IMR-90 (cell line): ENCODE results near the gene SLC6A16. TPM values are rescaled to one million over a fixed set of nuclear protein-coding genes. Genes with fewer than 3 reads are reported as not detected.

Experiments
- ATAC-seq: fragments of 200-7000 bp; cut with Tn5 transposase; 2 replicates; pipeline ENCODE4 v1.9.1; 2020; ENCODE audit warnings: low read depth, mild to moderate bottlenecking, moderate library complexity
- BruUV-seq: library from RNA; stranded (reverse); fragments of 400-500 nt; replicated peaks from 2 replicates; lab custom pipeline; 2021; lab: Mats Ljungman, UMichigan
- CTCF ChIA-PET: fragments of 300-600 bp; formaldehyde crosslinking; extraction: SDS; loops from one replicate; lab custom pipeline; 2021; ENCODE audit warnings: antibody characterized with exemption; lab: Yijun Ruan, JAX
- POLR2A ChIA-PET: fragments of 300-600 bp; sonication (Branson Sonifier 250); formaldehyde crosslinking; loops from one replicate; lab custom pipeline; 2022; ENCODE audit warnings: antibody characterized with exemption; ENCODE audit not compliant: unreplicated experiment; lab: Charles Lee
- DNase-seq: peaks from one replicate; pipeline ENCODE4 v3.0.0; 2013
- H2AFZ ChIP-seq: replicated peaks from 2 replicates; pipeline ENCODE3; 2013; ENCODE audit warnings: low read length, mild to moderate bottlenecking; ENCODE audit not compliant: poor library complexity
- H2AK5ac ChIP-seq: 2 replicates; pipeline ENCODE4 v1.6.1; 2013; ENCODE audit warnings: low read depth, low read length, inconsistent platforms
- H2AK9ac ChIP-seq: replicated peaks from 2 replicates; pipeline ENCODE3; 2013; ENCODE audit warnings: mild to moderate bottlenecking, low read depth, low read length, moderate library complexity; ENCODE audit not compliant: poor library complexity
- H2BK120ac ChIP-seq: 2 replicates; pipeline ENCODE4 v1.6.1; 2013; ENCODE audit warnings: low read depth, low read length, inconsistent platforms
- H2BK15ac ChIP-seq: 3 replicates; pipeline ENCODE4 v1.6.1; 2013; ENCODE audit warnings: low read depth, low read length, inconsistent platforms
- H2BK20ac ChIP-seq: 2 replicates; pipeline ENCODE4 v1.6.1; 2013; ENCODE audit warnings: low read depth, mild to moderate bottlenecking, inconsistent platforms, low read length, moderate library complexity
- H2BK5ac ChIP-seq: 2 replicates; pipeline ENCODE4 v1.6.1; 2013; ENCODE audit warnings: mild to moderate bottlenecking, low read depth, low read length, inconsistent platforms; ENCODE audit not compliant: poor library complexity, severe bottlenecking
- H3K14ac ChIP-seq: replicated peaks from 2 replicates; pipeline ENCODE4 v1.6.1; 2013; ENCODE audit warnings: low read depth, low read length, inconsistent platforms
- H3K18ac ChIP-seq: 2 replicates; pipeline ENCODE4 v1.6.1; 2013; ENCODE audit warnings: low read depth, low read length, control low read depth
- H3K23ac ChIP-seq: 2 replicates; pipeline ENCODE4 v1.6.1; 2013; ENCODE audit warnings: low read depth, low read length, inconsistent platforms
- H3K27ac ChIP-seq: 2 replicates; pipeline ENCODE4 v1.5.1; 2013; ENCODE audit warnings: mild to moderate bottlenecking, control low read depth, low read length; ENCODE audit not compliant: insufficient read depth
- H3K27me3 ChIP-seq: 2 replicates; pipeline ENCODE4 v1.6.1; 2013; ENCODE audit warnings: low read length; ENCODE audit not compliant: control insufficient read depth, insufficient read depth
- H3K36me3 ChIP-seq: 2 replicates; pipeline ENCODE4 v1.6.1; 2013; ENCODE audit warnings: low read length, mixed read lengths; ENCODE audit not compliant: control insufficient read depth, insufficient read depth
- H3K4ac ChIP-seq: 2 replicates; pipeline ENCODE4 v1.6.1; 2013; ENCODE audit warnings: low read depth, low read length, inconsistent platforms
- H3K4me1 ChIP-seq: 2 replicates; pipeline ENCODE4 v1.6.1; 2013; ENCODE audit warnings: low read length, mixed read lengths; ENCODE audit not compliant: control insufficient read depth, insufficient read depth
- H3K4me2 ChIP-seq: 2 replicates; pipeline ENCODE4 v1.6.1; 2013; ENCODE audit warnings: low read depth, mild to moderate bottlenecking, control low read depth, low read length, moderate library complexity
- H3K4me3 ChIP-seq: 2 replicates; pipeline ENCODE4 v1.5.1; 2013; ENCODE audit warnings: low read depth, mild to moderate bottlenecking, control low read depth, low read length, moderate library complexity; ENCODE audit not compliant: insufficient read depth
- H3K56ac ChIP-seq: 2 replicates; pipeline ENCODE4 v1.6.1; 2013; ENCODE audit warnings: low read length, inconsistent platforms; ENCODE audit not compliant: insufficient read depth; ENCODE audit errors: extremely low read depth
- H3K79me1 ChIP-seq, 2 experiments: 2 replicates each; pipeline ENCODE4 v1.6.1; 2013; ENCODE audit warnings: low read length in 2 of 2, inconsistent platforms in 1 of 2, low read depth in 1 of 2
- H3K9ac ChIP-seq: 2 replicates; pipeline ENCODE4 v1.6.1; 2013; ENCODE audit warnings: low read depth, low read length, control low read depth
- H3K9me1 ChIP-seq: 2 replicates; pipeline ENCODE4 v1.6.1; 2013; ENCODE audit warnings: low read length, inconsistent platforms; ENCODE audit not compliant: insufficient read depth
- H3K9me3 ChIP-seq: 2 replicates; pipeline ENCODE4 v1.6.1; 2013; ENCODE audit warnings: low read length; ENCODE audit not compliant: control insufficient read depth, insufficient read depth
- H4K20me1 ChIP-seq: 2 replicates; pipeline ENCODE4 v1.6.1; 2013; ENCODE audit warnings: low read length, inconsistent platforms; ENCODE audit not compliant: insufficient read depth
- H4K5ac ChIP-seq: 2 replicates; pipeline ENCODE4 v1.6.1; 2013; ENCODE audit warnings: mild to moderate bottlenecking, low read depth, low read length, control low read depth
- H4K8ac ChIP-seq, 2 experiments: 2 replicates each; pipeline ENCODE4 v1.6.1; 2013; ENCODE audit warnings: low read depth in 2 of 2, low read length in 2 of 2, control low read depth in 1 of 2, inconsistent platforms in 1 of 2
- H4K91ac ChIP-seq: 2 replicates; pipeline ENCODE4 v1.6.1; 2013; ENCODE audit warnings: low read depth, low read length, inconsistent platforms; ENCODE audit not compliant: insufficient read depth
- BHLHE40 ChIP-seq: fragments of 150-350 bp; IDR thresholded peaks from 2 replicates; pipeline ENCODE4 v1.6.1; 2016; ENCODE audit warnings: mild to moderate bottlenecking, low read depth, low read length
- CEBPB ChIP-seq: IDR thresholded peaks from 2 replicates; pipeline ENCODE4 v1.6.1; 2012; ENCODE audit warnings: low read depth, low read length, improper control_type of control experiment
- CHD1 ChIP-seq: IDR thresholded peaks from 2 replicates; pipeline ENCODE4 v1.6.1; 2012; ENCODE audit warnings: low read depth, low read length, improper control_type of control experiment
- CTCF ChIP-seq: conservative IDR thresholded peaks from 2 replicates; pipeline ENCODE4 v1.5.1; 2012; ENCODE audit warnings: mild to moderate bottlenecking, low read depth, low read length, improper control_type of control experiment
- ELK1 ChIP-seq: fragments of 150-350 bp; IDR thresholded peaks from 2 replicates; pipeline ENCODE4 v1.6.1; 2016; ENCODE audit warnings: low read depth, mild to moderate bottlenecking, low read length, moderate library complexity, borderline replicate concordance
- MAFK ChIP-seq: IDR thresholded peaks from 2 replicates; pipeline ENCODE4 v1.6.1; 2012; ENCODE audit warnings: low read depth, low read length, improper control_type of control experiment
- MAZ ChIP-seq: IDR thresholded peaks from 2 replicates; pipeline ENCODE4 v1.6.1; 2012; ENCODE audit warnings: low read depth, mild to moderate bottlenecking, low read length, improper control_type of control experiment, moderate library complexity, borderline replicate concordance
- MXI1 ChIP-seq: IDR thresholded peaks from 2 replicates; pipeline ENCODE4 v1.6.1; 2012; ENCODE audit warnings: low read depth, mild to moderate bottlenecking, low read length, moderate library complexity, borderline replicate concordance
- NFE2L2 ChIP-seq: fragments of 150-350 bp; IDR thresholded peaks from 2 replicates; pipeline ENCODE4 v1.6.1; 2016; ENCODE audit warnings: low read depth, mild to moderate bottlenecking, low read length
- RAD21 ChIP-seq: IDR thresholded peaks from 2 replicates; pipeline ENCODE4 v1.6.1; 2012; ENCODE audit warnings: low read length, improper control_type of control experiment
- RCOR1 ChIP-seq: IDR thresholded peaks from 2 replicates; pipeline ENCODE4 v1.6.1; 2012; ENCODE audit warnings: mild to moderate bottlenecking, low read length, improper control_type of control experiment; ENCODE audit not compliant: insufficient replicate concordance
- RFX5 ChIP-seq: IDR thresholded peaks from 2 replicates; pipeline ENCODE4 v1.8.0; 2012; ENCODE audit warnings: low read depth, mild to moderate bottlenecking, low read length, moderate library complexity
- SMC3 ChIP-seq: fragments of 150-350 bp; IDR thresholded peaks from 2 replicates; pipeline ENCODE4 v1.6.1; 2016; ENCODE audit warnings: low read depth, mild to moderate bottlenecking, antibody characterized with exemption, low read length, moderate library complexity
- USF2 ChIP-seq: fragments of 150-350 bp; IDR thresholded peaks from 2 replicates; pipeline ENCODE4 v1.6.1; 2017; ENCODE audit warnings: mild to moderate bottlenecking, antibody characterized with exemption, low read length, low read depth
- WGBS, 2 experiments: methylation state at CpG; one replicate each; pipeline versions ENCODE4 v1.1.5 to v1.1.7; 2013; ENCODE audit warnings: missing lambda C conversion rate in 2 of 2; ENCODE audit not compliant: insufficient read length in 1 of 2; ENCODE audit errors: extremely low coverage in 2 of 2; 5-methylcytosine and 5-hydroxymethylcytosine counted together
- dilution Hi-C: fragments of 300-500 bp; cut with HindIII; formaldehyde crosslinking; loops from one replicate; pipeline ENCODE4 v1.14.3; 2018; ENCODE audit warnings: low sequenced_read_pairs; ENCODE audit not compliant: unreplicated experiment
- in situ Hi-C: fragments of 300-500 bp; cut with MboI; formaldehyde crosslinking; loops from 3 replicates; pipeline ENCODE4 v1.14.3; 2019; ENCODE audit warnings: low sequenced_read_pairs, inconsistent platforms, mixed read lengths
- intact Hi-C: fragments of 100-400 bp; cut with micrococcal nuclease; formaldehyde crosslinking; loops from 2 replicates; pipeline ENCODE4 v1.10.0; 2022
- polyA plus RNA-seq, 3 experiments: library from polyadenylated mRNA; depleted of rRNA; stranded (reverse); fragments of >200 nt; gene quantifications; 2 replicates each; pipeline ENCODE4 v1.2.3, GENCODE V29; 2012; ENCODE audit warnings: low replicate concordance in 1 of 3
- total RNA-seq: library from RNA; depleted of rRNA; stranded (reverse); fragments of >200 nt; gene quantifications from 2 replicates; pipeline ENCODE4 v1.2.3, GENCODE V29; 2012

SLC6A16 gene
- total and polyA plus RNA-seq, 2 of the 4 experiments (the other 2 are of a cell fraction): 0.18 to 0.89 TPM

- Histone ChIP-seq H4K91ac (no peak overlapping the region), H2AFZ (no peak overlapping the region), H3K9me3 (no peaks in the 10 kb centered on the region), H3K4ac (no peak overlapping the region), H3K27me3 (no peaks in the 10 kb centered on the region), H3K4me1 (no peaks in the 10 kb centered on the region), H3K18ac (no peak overlapping the region), H3K9me1 (peaks cover 7% of the 10 kb centered on the region; the same call in 1 of the 2 replicates), H3K36me3 (peaks cover 2% of the 10 kb centered on the region), H2AK9ac (no peak overlapping the region), H4K8ac (no peak overlapping the region), H2AK5ac (no peak overlapping the region), H3K79me1 (no peaks in the 10 kb centered on the region), H2BK15ac (no peak overlapping the region), H2BK5ac (no peak overlapping the region), H3K9ac (no peak overlapping the region), H2BK20ac (no peak overlapping the region), H4K5ac (no peak overlapping the region), H3K14ac (no peak overlapping the region), H3K23ac (no peak overlapping the region), H3K27ac (no peak overlapping the region), H4K20me1 (no peaks in the 10 kb centered on the region), H3K4me2 (no peak overlapping the region), H3K4me3 (no peak overlapping the region), H3K56ac (no peak overlapping the region), H2BK120ac (no peak overlapping the region)
- in situ Hi-C loops (no loop called here), intact Hi-C loops (loop anchor here (1.0 kb wide), 1 partner anchor 62 kb away; no protein-coding TSS in a partner anchor), dilution Hi-C loops (no loop called here)
- TF ChIP-seq BHLHE40 (no peak), MXI1 (no peak), MAZ (no peak), CEBPB (no peak), RCOR1 (no peak), MAFK (no peak), CTCF (peak; percentile 54), NFE2L2 (no peak), CHD1 (no peak), USF2 (no peak), ELK1 (no peak), RFX5 (no peak), RAD21 (peak; percentile 26), SMC3 (peak; percentile 44)
- ChIA-PET POLR2A (no interaction called here), CTCF (interaction anchor here (0.6 to 1.2 kb wide), 2 partner anchors 13 to 46 kb away, joined by 3 to 4 read pairs; no protein-coding TSS in a partner anchor)
- DNase-seq: peak; percentile 23
- TSS peak; percentile 6 for BruUV-seq
- peak; percentile 73 for ATAC-seq
- WGBS, 2 experiments: no CpG with 5 or more reads among the region's 2 CpGs
Observed at GRCh38 chr19:49327878-49328544, 3.0 kb upstream of the SLC6A16 start.
